ENCODE measurements around the gene FLII. TPM values are rescaled to one million over a fixed set of nuclear protein-coding genes. Genes with fewer than 3 reads are reported as not detected.

The FLII gene
- total and polyA plus RNA-seq, 2 of the 8 experiments (the other 6 are each of a cell fraction or from before 2014, with no cell fraction given) = 300 to 549 TPM

DNA sequence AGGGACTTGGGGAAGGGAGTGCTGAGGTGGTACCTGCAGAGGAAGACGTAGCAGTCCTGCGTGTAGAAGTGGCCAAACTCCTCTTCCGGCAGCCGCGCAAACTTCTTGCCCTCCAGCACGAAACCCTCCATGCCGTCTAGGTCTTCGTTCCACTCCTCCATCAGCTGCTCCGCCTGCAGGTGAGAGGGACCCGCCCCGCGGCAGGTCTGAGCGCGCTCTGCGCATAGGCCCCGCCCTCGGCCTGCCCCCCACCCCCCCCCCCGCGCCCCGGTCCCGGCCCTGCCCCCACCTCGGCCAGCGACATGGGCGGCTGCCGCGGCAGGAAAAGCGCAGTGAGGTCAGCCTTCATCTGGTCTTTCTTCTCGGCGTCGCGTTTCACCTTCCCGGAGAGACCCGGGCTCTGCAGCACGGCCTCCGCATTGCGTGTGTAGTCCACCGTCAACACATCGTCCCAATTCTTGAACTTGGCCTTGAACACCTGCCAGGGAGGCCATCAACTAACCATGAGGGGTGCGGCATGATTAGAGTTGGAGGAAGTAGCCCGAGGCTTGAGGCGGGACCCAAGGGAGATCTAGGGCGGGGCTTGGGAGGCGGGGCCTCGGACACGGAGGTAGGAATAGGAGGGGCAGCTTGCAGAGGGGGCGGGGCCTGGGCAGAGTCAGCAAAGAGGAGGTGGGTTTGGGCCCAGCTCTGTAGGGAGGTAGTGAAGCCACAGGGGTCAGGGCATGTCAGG is 11.5 kb downstream of the FLII start (continued):
- TF ChIP-seq BACH1 (IDR thresholded peaks at IDR 0.05; ENCODE audit: low read length) (no peak), POU5F1 (IDR thresholded peaks at IDR 0.05; ENCODE audit: low read depth, low read length) (no peak), POLR2AphosphoS5 (IDR thresholded peaks at IDR 0.05; ENCODE audit: low read depth, low read length) (peak; percentile 39), POLR2A (IDR thresholded peaks at IDR 0.05; ENCODE audit: control extremely low read depth in 1 of 2, low read depth in 2 of 2, low read length in 2 of 2) (peak in 1 of 2 experiments; percentile 79; a peak in 2 of 3 replicates), SIN3A (conservative IDR thresholded peaks at IDR 0.05 in 1 of 2, IDR thresholded peaks at IDR 0.05 in 1 of 2; ENCODE audit: low read depth in 1 of 2, low read length in 2 of 2) (peak in 1 of 2 experiments; percentile 48; a peak in 2 of 4 replicates), PHF8 (conservative IDR thresholded peaks at IDR 0.05; ENCODE audit: low read depth, low read length) (peak; percentile 66), ASH2L (IDR thresholded peaks at IDR 0.05; ENCODE audit: low read length) (peak; percentile 92), CTBP2 (IDR thresholded peaks at IDR 0.05; ENCODE audit: borderline replicate concordance, insufficient read depth, insufficient read length, low read length) (no peak), YY1 (IDR thresholded peaks at IDR 0.05; ENCODE audit: low read depth, low read length) (peak; percentile 36; the same call in 1 of the 2 replicates)
